Activated CD4-positive, CD25-positive, alpha-beta regulatory T cell treated with anti-CD3 and anti-CD28 coated beads, Interleukin-2, amount 50 U/mL, for 16 hours (primary cell): ENCODE measurements around the gene LLGL2.

ENCODE experiments used
- DNase-seq: peaks from one replicate; pipeline ENCODE4 v3.0.0-alpha.2; 2020; ENCODE audit warnings: low read depth, low spot score

LLGL2 gene

GRCh38 chr17:75490953-75491649 is 34.4 kb upstream of the LLGL2 start:
- no peak for DNase-seq

DNA sequence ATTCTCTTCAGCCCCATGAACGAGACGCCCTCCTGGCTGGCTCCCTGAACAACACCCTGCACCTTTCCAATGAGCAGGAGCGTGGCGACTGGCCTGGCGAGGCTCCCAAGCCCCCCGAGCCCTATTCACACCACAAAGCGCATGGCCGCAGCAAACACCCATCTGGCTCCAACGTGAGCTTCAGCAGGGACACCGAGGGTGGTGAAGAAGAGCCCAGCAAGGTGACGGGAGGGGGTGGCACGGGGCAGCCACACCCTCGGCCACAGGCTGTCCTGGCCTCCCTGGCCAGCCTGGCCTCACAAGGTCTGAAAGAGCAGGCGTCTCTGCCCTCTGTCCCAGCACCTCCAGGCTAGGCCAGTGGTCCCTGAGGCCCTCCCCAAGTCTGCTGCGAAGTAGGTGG is 33.8 kb upstream of the LLGL2 start:
- DNase-seq, result no peak

GRCh38 chr17:75492555-75493168 is 32.8 kb upstream of the LLGL2 start:
- DNase-seq, result no peak

DNA sequence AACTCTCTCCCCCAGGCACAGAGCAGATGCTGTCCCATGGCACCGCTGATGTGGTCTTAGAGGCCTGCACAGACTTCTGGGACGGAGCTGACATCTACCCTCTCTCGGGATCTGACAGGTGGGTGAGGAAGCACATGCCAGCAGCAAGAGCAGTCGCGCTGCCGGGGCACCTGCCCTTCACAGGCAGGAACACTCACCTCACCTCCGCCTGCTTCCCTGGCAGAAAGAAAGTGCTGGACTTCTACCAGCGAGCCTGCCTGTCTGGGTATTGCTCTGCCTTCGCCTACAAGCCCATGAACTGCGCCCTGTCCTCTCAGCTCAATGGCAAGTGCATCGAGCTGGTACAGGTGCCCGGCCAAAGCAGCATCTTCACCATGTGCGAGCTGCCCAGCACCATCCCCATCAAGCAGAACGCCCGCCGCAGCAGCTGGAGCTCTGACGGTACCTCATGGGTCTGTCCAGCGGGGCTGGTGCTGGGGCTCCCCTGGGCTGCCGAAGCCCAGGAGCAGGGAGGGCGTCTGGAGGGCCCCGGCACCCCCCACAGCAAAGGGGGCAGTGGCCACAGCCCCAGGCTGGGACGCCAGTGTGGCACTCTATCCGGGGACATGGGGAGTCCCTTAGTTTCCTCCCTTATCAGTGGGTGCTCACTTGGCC is 31.9 kb upstream of the LLGL2 start:
- no peak for DNase-seq

GRCh38 chr17:75494326-75494877 is 31.1 kb upstream of the LLGL2 start:
- no peak for DNase-seq

DNA sequence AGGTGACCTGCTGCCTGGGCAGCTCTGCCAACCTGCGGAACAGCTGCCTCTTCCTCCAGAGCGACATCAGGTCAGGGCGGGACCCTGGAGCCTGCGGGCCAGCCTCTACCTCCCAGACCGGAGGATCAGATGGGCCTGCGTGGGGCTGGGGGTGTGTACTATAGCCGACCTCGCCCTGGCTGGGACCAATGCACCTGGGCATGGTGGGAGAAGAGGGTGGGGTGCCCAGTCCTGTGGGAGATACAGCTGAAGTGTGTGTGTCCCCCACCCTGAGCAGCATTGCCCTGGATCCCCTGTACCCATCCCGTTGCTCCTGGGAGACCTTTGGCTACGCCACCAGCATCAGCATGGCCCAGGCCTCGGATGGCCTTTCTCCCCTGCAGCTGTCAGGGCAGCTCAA is 29.5 kb upstream of the LLGL2 start:
- DNase-seq, result no peak

GRCh38 chr17:75498039-75498725 is 27.3 kb upstream of the LLGL2 start:
- no peak for DNase-seq

DNA sequence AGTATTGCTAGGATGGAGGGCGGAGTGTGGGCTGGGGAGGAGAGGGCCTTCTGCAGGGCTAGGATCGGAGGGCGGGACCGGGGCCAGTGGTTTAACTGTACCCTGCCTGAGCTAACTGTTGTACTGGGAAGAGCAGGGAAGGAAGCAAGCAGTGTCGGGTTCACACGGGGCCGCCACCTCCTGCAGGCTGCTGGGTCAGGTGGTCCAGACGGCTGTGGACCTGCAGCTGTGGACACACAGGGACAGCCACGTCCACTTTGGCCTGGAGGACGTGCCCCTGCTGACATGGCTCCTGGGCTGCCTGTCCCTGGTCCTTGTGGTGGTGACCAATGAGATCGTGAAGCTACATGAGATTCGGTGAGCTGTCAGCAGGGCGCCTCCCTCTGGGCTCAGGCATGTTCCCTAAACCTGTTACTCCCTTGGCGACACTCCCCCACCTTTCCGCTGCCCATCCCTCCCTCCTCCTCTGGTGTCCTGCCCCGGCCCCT is 26.7 kb upstream of the LLGL2 start:
- DNase-seq, result no peak

- DNase-seq, result no peak
These were observed 26.0 kb upstream of the LLGL2 start for GRCh38 chr17:75499313-75500022.

GRCh38 chr17:75500419-75501216 is 24.9 kb upstream of the LLGL2 start:
- DNase-seq, result no peak

DNA sequence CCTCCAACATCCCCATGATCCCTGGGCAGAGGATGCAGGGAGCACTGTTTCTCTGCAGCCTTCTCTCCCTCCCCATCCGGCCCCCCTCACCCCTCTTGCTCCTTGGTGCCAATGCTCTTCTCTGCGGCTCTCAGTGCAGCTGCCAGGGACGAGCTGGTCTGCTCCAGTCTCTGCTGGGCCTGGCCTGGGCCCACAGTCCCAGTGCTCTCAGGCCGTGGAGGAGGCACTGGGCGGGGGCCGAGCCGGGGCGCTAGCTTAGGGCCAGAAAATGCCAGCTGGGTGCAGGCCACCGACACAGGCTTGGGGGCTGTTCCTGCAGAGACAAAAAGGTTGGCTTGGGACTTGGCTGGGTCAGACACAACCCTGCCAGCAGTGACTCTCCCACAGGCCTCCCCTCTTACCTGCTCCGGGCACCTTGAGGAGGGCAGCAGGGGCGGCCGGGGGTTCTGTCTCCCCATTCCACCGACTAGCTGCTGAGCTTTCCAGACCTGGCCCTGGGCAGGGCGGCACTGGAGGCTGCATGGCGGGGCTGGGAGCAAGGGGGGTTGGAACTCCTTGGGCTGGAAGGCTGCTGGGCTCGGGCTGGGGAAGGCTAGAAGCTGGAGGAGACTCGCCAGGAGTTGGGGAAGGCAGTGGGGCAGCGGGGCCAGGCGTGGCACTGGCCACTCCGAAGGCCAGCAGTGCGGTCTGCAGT is 24.0 kb upstream of the LLGL2 start:
- DNase-seq, result no peak

- DNase-seq, result no peak
These were observed 23.3 kb upstream of the LLGL2 start for GRCh38 chr17:75502072-75502720.

DNA sequence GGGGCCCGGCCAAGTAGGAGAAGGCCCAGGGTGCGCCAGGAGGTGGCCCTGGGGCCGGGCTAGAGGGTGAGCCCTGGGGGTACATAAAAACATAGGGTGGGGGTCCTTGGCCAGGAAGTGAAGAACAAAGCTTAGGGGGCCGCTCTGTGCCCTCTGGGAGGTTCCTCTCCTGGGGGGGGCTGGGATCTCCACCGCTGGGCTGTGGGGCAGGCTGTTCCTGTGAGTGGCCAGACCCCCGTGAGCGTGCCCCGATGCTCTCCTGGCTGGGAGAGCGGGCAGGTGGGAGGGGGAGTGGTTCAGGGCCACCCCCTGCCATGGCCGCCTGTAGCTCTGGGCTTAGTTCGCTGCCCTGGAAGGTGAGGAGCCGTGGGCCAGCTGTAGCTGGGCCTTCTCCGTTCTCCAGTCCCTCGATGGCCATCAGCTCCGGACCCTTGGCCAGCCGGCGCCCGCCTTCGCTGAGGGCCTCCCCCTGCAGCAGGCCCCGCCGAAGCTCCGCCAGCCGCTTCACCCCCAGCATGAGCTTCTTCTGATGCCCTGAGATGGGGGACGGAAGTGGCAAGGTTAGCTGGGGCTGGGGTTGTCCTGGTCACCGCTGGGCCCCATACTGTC is 22.7 kb upstream of the LLGL2 start:
- no peak for DNase-seq

- no peak for DNase-seq
These were observed 22.1 kb upstream of the LLGL2 start for GRCh38 chr17:75503337-75503950.

- no peak for DNase-seq
These were observed 21.5 kb upstream of the LLGL2 start for GRCh38 chr17:75503976-75504346.

DNA sequence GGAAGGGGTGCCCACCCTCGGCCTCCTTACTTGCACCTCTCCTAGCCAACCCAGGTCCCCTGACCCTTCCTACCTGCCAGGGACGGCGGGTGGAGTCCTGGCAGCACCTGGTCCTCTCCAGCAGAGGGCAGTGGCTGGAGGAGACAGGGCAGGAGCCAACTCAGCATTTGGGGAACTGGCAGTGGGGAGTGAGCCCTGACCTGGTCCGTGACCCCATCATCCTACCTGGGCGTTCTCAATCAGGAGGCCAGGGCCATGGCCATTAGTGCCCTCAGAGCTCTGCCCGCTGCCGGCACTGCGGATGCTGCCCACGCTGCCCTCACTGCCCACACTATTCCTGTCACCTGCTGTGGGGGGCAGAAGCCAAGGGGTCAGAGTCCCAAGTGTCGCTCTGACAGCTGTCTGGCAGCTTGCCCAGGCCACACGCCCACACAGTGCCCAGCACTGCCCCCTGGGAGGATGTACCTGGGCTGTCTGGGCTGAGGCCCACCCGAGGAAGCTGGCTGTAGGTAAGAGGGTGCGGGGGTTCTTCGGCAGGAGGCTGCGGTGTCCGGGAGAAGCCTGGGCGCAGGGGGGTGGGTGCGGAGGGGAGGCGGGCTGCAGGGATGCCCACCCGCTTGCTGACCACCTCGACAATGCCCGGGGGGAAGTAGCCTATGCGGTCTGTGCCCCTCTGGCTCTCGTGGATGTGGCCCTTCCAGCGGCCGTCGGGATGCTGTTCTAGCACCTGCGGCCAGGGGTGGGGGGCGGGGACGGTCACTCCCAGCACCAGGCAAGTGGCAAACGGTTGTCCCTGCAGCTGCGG is 20.9 kb upstream of the LLGL2 start:
- DNase-seq, result no peak

GRCh38 chr17:75505152-75505409 is 20.4 kb upstream of the LLGL2 start:
- no peak for DNase-seq

GRCh38 chr17:75505640-75506039 is 19.9 kb upstream of the LLGL2 start:
- DNase-seq, result no peak
